GM19395 (cell line): Measurements from ENCODE around the gene CACNB4.
"Not testable (repeated sequence)": the region's sequence is repeated elsewhere in the genome, so short reads cannot be mapped to it uniquely, and the experiment has no call there.

Source experiments
- ATAC-seq: cut with Tn5 transposase; IDR thresholded peaks from one replicate; pipeline ENCODE4 v1.9.1; 2021; ENCODE audit warnings: mild to moderate bottlenecking, moderate library complexity; ENCODE audit not compliant: unreplicated experiment

CACNB4 gene

DNA sequence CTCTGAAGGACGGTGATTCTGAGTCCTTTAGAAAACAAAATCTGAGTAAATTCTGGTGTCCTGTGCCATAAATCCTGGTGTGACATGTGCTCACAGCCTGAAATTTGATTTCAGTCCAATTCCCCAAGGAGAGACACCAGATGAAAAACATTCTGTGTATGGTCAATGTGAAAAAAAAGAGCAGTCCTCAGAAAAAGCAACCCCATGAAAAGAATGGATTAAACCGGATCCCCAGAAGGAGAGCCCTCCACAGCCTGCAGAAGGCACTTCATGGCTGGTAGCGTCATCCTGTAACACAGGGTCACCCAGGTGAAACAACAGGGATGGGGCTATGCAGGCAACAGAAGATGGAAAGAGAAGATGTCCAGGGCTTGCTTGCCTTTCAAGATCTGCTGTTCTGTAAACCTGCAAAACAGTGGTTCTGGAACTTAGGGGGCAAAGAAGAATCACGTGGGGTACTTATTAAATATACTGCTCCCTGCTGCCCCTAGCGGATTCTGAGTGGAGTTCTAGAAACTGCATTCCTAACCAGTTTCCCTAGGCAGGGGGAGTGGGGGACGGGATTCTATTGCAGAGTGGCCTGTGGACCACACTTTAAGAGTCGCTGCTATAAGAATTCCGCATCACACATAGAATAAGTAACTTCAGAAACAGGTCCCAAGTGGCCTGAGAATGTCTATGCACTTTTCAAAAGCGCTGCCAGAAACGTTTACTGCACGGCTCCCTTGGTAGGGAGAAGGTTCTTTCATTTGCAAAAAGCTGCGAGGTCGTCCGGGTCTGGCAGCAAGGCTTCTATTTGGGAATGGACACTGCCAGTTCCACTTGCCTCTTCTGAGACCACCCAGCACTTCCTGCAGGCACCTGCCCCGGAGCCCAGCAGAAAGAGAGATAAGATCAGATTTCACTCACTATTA lies 151.7 kb downstream of the CACNB4 start:
- peak; percentile 76 for ATAC-seq

GRCh38 chr2:151946250-151946884 lies 152.5 kb downstream of the CACNB4 start:
- ATAC-seq, result no peak

GRCh38 chr2:151945602-151946001 lies 153.2 kb downstream of the CACNB4 start:
- ATAC-seq, result no peak

- ATAC-seq, result no peak
These were observed 153.7 kb downstream of the CACNB4 start for GRCh38 chr2:151945186-151945585.

DNA sequence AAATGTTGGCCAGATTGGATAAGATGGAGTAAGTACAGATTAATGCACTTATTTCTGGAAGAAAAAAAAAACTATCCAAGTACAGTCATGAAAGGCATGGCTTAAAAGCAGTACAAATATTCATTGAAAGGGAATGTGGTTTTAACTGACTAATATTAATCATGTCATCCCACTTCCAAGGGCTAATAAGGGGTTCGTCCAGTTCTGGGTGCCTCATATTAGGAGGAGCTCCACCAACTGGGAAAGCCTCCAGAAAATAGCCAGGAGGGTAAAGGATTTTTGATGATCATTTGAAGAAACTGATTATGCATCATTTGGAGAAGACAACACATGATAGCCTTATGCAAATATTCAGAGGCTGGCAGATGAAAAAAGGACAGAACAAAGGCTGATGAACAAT lies 155.4 kb downstream of the CACNB4 start:
- ATAC-seq, result no peak

DNA sequence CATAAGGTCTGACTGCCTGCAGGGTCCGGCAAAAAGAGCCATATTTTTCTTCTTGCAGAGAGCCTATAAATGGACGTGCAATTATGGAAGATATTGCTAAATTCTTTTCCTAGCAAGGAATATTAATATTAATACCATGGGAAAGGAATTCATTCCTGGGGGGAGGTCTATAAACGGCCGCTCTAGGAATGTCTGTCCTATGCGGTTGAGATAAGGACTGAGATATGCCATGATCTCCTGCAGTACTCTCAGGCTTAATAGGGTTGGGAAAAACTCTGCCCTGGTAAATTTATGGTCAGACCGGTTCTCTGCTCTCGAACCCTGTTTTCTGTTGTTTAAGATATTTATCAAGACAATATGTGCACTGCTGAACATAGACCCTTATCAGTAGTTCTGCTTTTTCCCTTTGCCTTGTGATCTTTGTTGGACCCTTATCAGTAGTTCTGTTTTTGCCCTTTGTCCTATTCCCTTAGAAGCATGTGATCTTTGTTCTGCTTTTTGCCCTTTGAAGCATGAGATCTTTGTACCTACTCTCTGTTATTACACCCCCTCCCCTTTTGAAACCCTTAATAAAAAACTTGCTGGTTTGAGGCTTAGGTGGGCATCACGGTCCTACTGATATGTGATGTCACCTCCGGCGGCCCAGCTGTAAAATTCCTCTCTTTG lies 156.2 kb downstream of the CACNB4 start:
- not testable (repeated sequence) for ATAC-seq

GRCh38 chr2:151937966-151938365 lies 160.9 kb downstream of the CACNB4 start:
- no peak for ATAC-seq

DNA sequence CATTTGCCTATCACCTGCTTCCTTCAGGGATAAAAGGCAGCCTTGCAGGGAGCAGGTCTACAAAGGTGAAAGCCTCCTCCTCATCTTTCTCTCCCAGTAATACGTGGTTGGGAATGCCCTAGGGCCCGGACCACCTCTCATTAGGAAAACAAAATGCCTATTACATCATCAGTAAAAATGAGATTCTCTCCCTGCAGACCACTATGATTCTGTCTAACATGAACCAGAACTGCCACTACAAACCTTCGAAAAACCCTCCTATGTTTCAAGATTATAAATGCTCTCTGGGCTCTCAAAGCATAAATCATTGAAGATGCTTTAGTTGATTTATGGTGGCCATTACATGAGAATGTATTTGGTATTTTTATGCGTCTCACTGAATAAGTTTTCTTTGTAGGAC lies 162.2 kb downstream of the CACNB4 start:
- ATAC-seq, result no peak

- no peak for ATAC-seq
These were observed 165.5 kb downstream of the CACNB4 start for GRCh38 chr2:151933266-151933804.

DNA sequence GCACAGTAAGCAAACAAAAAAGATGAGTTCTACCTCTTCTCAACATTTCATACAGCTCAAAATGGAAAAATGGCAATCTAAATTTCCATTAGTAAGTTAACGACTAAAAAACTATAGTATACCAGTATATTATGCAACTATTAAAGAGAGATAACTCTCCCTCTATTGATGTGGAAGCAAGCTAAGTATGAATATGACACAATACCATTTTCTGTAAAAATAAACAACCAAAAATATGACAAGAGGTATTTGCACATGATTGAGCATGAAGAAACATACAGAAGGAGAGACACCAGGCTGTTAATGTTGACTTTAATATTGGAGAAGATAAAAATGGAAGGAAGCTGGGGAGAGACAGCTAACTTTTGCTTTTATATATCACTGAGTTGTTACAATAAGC lies 167.1 kb downstream of the CACNB4 start:
- no peak for ATAC-seq

GRCh38 chr2:151931030-151931611 lies 167.7 kb downstream of the CACNB4 start:
- no peak for ATAC-seq

- ATAC-seq, result no peak
These were observed 168.8 kb downstream of the CACNB4 start for GRCh38 chr2:151930042-151930441.

GRCh38 chr2:151928380-151928779 lies 170.5 kb downstream of the CACNB4 start:
- ATAC-seq, result no peak

- no peak for ATAC-seq
These were observed 171.2 kb downstream of the CACNB4 start for GRCh38 chr2:151927501-151928221.

DNA sequence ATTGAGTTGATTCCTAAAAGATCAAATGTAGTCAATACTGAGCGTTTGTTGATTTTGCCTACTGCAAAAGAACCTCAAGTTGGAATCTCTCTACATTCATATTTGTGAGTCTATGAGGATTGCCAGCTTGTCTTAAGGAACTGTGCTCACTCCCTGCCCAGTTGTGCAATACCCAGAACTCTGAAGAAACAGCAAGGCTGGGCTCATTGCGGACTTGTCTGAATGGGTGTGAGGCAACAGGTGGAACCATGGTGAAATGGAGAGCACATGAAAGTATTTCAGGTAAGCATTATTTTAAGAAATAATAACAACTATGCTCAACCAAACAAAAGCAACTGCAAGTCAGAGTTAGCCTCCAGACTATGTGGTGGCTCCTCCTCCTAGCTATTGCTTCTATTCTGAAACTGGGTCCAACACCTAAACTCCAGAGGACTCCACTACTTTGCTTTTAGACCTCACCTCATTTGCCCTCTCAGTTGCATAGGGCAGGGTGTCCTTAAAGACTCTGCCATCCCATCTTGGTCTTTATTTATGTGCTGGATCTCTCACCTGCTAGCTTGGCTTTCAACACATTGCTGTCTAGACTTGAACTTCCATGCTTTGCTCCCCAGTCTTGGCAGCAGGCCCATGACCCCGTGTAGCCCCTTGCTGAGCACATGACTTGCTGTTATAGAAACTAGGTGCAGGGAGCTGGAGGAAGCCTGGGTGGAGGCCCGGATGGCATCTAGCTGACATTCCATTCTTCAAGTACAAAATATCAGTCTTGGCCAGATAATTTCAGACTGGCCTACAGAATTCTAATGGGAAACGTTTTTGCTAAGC lies 175.8 kb downstream of the CACNB4 start:
- no peak for ATAC-seq

GRCh38 chr2:151919786-151920185 lies 179.1 kb downstream of the CACNB4 start:
- ATAC-seq, result no peak

DNA sequence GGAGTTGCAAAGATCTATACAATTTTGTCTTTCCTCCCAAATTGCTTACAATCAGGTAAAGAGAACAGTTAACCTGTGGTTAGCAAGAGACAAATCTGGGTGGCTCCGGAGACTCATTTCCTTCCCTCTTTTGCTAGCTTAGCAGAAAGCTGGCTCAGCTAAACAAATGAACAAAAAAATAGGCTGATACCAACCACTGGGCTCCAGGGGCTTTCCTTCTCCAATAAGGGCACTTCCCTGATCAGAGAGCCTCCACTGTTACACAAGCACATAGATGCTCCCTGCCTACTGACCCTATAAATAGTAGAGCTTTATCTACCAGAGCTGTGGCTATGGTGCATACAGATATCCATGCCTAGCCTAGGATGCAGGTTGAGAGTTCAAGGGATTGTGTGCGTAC lies 180.5 kb downstream of the CACNB4 start:
- ATAC-seq, result no peak

DNA sequence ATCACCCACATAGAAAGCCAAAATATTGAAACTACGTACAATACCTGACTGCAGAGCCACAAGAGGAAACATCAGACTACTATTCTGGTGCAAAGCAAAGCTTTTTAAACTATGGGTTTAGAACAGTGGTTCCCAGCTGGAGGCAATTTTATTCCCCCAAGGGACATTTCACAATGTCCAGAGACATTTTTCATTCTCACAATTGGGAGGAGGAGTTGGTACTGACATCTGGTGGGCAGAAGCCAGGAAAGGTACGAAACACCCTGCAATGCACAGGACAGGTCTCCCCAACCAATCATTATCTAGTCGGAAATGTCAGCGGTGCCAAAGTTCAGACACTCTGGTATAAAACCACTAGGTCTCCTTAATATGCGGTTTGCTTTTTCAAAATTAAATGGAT lies 182.2 kb downstream of the CACNB4 start:
- ATAC-seq, result no peak

- ATAC-seq, result not testable (repeated sequence)
These were observed 183.2 kb downstream of the CACNB4 start for GRCh38 chr2:151915629-151916025.
